Measurements from ENCODE around the gene OVOL2. TPM values are rescaled to one million over a fixed set of nuclear protein-coding genes. Genes with fewer than 3 reads are reported as not detected.

The OVOL2 gene
- polyA plus RNA-seq, 4 donors: 7.3 to 23.3 (median 10.5) TPM

DNA sequence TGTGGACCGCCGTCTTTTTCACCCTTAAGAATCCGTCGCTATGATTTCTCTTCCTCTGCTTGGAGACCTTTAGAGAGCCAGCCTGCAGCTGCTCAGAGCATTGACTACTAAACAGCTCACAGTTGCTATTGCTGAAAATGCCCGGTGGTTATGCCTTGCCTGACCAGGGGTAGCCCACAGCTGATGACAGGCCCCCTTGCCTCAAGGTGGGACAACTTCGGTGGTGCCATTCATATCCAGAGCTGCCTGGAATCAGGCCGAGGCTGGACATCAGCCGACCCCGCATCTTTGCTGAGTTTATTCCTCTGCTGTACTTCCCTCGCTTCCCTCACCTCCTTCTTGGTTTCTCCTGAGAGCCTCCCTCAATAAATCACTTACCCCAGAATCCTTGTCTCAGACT lies 39.6 kb downstream of the OVOL2 start:
- 87 to 95% (median 90%) methylated on average over 10 of the region's 10 CpGs for WGBS, 3 donors
- Histone ChIP-seq H3K9me3 (ENCODE audit: control insufficient read depth in 2 of 2, insufficient read depth in 1 of 2, low read depth in 1 of 2, low read length in 1 of 2) (no peaks in the 10 kb centered on the region), H3K27ac (ENCODE audit: low read depth in 1 of 3, low read length in 2 of 3) (no peak overlapping the region), H3K4me3 (ENCODE audit: low read depth in 1 of 3, low read length in 3 of 3) (no peak overlapping the region), H3K36me3 (ENCODE audit: control insufficient read depth in 3 of 3, insufficient read depth in 2 of 3, low read depth in 1 of 3, low read length in 3 of 3) (peaks cover 0 to 23% (median 6%) of the 10 kb centered on the region in 3 donors), H3K4me1 (ENCODE audit: control insufficient read depth in 3 of 3, insufficient read depth in 2 of 3, low read depth in 1 of 3, low read length in 2 of 3) (no peaks in the 10 kb centered on the region), H3K27me3 (ENCODE audit: control insufficient read depth in 3 of 3, insufficient read depth in 3 of 3, low read length in 3 of 3) (peaks cover 0 to 2% (median 0%) of the 10 kb centered on the region in 3 donors)
- DNase-seq (no peak), FAIRE-seq (no peak)

DNA sequence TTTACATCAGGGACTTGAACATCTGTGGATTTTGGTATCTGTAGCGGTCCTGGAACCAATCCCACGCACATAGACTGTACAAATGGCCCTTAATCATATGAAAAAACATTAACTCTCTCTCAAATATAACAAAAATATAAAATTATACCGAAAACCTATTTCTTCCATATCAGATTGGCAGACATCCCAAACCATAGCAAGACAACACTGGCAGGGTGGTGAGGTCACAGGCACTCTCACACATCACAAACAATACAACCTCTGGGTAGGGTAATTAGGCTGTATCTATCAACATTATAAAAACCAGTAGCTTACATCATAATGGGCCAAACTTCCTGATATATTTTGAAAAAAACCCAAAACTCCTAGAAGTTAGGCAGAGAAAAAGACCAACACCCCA lies 40.9 kb downstream of the OVOL2 start:
- Histone ChIP-seq H3K9me3 (ENCODE audit: control insufficient read depth in 2 of 2, insufficient read depth in 1 of 2, low read depth in 1 of 2, low read length in 1 of 2) (no peaks in the 10 kb centered on the region), H3K27me3 (ENCODE audit: control insufficient read depth in 3 of 3, insufficient read depth in 3 of 3, low read length in 3 of 3) (peaks cover 0 to 2% (median 0%) of the 10 kb centered on the region in 3 donors), H3K4me1 (ENCODE audit: control insufficient read depth in 3 of 3, insufficient read depth in 2 of 3, low read depth in 1 of 3, low read length in 2 of 3) (no peaks in the 10 kb centered on the region), H3K27ac (ENCODE audit: low read depth in 1 of 3, low read length in 2 of 3) (no peak overlapping the region), H3K4me3 (ENCODE audit: low read depth in 1 of 3, low read length in 3 of 3) (no peak overlapping the region), H3K36me3 (ENCODE audit: control insufficient read depth in 3 of 3, insufficient read depth in 2 of 3, low read depth in 1 of 3, low read length in 3 of 3) (peaks cover 0 to 20% (median 6%) of the 10 kb centered on the region in 3 donors)
- no peak for DNase-seq
- 74 to 81% (median 76%) methylated on average over 3 of the region's 3 CpGs for WGBS, 3 donors
- FAIRE-seq: no peak

- Histone ChIP-seq H3K9me3 (ENCODE audit: control insufficient read depth in 2 of 2, insufficient read depth in 1 of 2, low read depth in 1 of 2, low read length in 1 of 2) (no peaks in the 10 kb centered on the region), H3K4me1 (ENCODE audit: control insufficient read depth in 3 of 3, insufficient read depth in 2 of 3, low read depth in 1 of 3, low read length in 2 of 3) (no peaks in the 10 kb centered on the region), H3K27me3 (ENCODE audit: control insufficient read depth in 3 of 3, insufficient read depth in 3 of 3, low read length in 3 of 3) (peaks cover 0 to 2% (median 0%) of the 10 kb centered on the region in 3 donors), H3K36me3 (ENCODE audit: control insufficient read depth in 3 of 3, insufficient read depth in 2 of 3, low read depth in 1 of 3, low read length in 3 of 3) (peaks cover 0 to 2% (median 0%) of the 10 kb centered on the region in 3 donors), H3K4me3 (ENCODE audit: low read depth in 1 of 3, low read length in 3 of 3) (no peak overlapping the region), H3K27ac (ENCODE audit: low read depth in 1 of 3, low read length in 2 of 3) (no peak overlapping the region)
- DNase-seq (no peak), FAIRE-seq (no peak)
- 91 to 94% (median 91%) methylated on average over 6 of the region's 6 CpGs for WGBS, 3 donors
Measured at GRCh38 chr20:18014411-18014810, 43.3 kb downstream of the OVOL2 start.

DNA sequence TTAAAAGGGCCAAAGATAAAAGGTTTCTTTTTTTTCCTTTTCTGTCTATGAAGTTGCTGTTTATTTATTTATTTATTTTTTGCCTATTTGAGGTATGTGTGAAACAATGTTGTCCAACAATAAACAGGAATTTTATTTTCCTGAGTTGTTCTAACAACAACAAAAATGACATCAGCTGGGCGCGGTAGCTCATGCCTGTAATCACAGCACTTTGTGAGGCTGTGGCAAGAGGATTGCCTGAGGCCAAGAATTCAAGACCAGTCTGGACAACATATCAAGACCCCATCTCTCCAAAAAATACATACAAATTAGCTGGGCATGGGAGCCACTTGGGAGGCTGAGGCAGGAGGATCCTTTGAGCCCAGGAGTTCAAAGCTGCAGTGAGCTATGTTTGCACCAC lies 44.8 kb downstream of the OVOL2 start:
- DNase-seq (no peak), FAIRE-seq (no peak)
- Histone ChIP-seq H3K27ac (ENCODE audit: low read depth in 1 of 3, low read length in 2 of 3) (no peak overlapping the region), H3K4me3 (ENCODE audit: low read depth in 1 of 3, low read length in 3 of 3) (no peak overlapping the region), H3K4me1 (ENCODE audit: control insufficient read depth in 3 of 3, insufficient read depth in 2 of 3, low read depth in 1 of 3, low read length in 2 of 3) (peaks cover 0 to 9% (median 0%) of the 10 kb centered on the region in 3 donors), H3K36me3 (ENCODE audit: control insufficient read depth in 3 of 3, insufficient read depth in 2 of 3, low read depth in 1 of 3, low read length in 3 of 3) (peaks cover 0 to 4% (median 0%) of the 10 kb centered on the region in 3 donors), H3K9me3 (ENCODE audit: control insufficient read depth in 2 of 2, insufficient read depth in 1 of 2, low read depth in 1 of 2, low read length in 1 of 2) (no peaks in the 10 kb centered on the region), H3K27me3 (ENCODE audit: control insufficient read depth in 3 of 3, insufficient read depth in 3 of 3, low read length in 3 of 3) (no peaks in the 10 kb centered on the region)
- 87 to 100% (median 99%) methylated on average over 2 of the region's 2 CpGs for WGBS, 3 donors

DNA sequence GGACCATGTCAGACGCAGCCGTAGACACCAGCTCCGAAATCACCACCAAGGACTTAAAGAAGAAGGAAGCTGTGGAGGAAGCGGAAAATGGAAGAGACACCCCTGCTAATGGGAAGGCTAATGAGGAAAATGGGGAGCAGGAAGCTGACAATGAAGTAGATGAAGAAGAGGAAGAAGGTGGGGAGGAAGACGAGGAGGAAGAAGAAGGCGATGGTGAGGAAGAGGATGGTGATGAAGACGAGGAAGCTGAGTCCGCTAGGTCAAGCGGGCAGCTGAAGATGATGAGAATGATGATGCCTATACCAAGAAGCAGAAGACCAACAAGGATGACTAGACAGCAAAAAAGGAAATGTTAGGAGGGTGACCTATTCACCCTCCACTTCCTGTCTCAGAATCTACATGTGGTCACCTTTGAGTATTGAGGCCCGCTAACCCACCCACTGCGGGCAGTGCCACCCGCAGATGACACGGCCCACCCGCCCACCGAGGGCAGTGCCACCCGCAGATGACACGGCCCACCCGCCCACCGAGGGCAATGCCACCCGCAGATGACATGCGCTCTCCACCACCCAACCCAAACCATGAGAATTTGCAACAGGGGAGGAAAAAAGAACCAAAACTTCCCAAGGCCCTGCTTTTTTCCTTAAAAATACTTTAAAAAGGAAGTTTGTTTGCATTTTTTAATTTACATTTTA lies 45.6 kb downstream of the OVOL2 start:
- H3K4me1 ChIP-seq (ENCODE audit: control insufficient read depth in 3 of 3, insufficient read depth in 2 of 3, low read depth in 1 of 3, low read length in 2 of 3): peaks cover 0 to 14% (median 0%) of the 10 kb centered on the region in 3 donors
- DNase-seq: no peak
- no peak overlapping the region for H3K27ac ChIP-seq (ENCODE audit: low read depth in 1 of 3, low read length in 2 of 3)
- H3K9me3 ChIP-seq (ENCODE audit: control insufficient read depth in 2 of 2, insufficient read depth in 1 of 2, low read depth in 1 of 2, low read length in 1 of 2): no peaks in the 10 kb centered on the region
- peaks cover 0 to 6% (median 0%) of the 10 kb centered on the region in 3 donors for H3K36me3 ChIP-seq (ENCODE audit: control insufficient read depth in 3 of 3, insufficient read depth in 2 of 3, low read depth in 1 of 3, low read length in 3 of 3)
- H3K27me3 ChIP-seq (ENCODE audit: control insufficient read depth in 3 of 3, insufficient read depth in 3 of 3, low read length in 3 of 3): no peaks in the 10 kb centered on the region
- WGBS, 3 donors: 90 to 94% (median 92%) methylated on average over 21 of the region's 21 CpGs
- no peak overlapping the region for H3K4me3 ChIP-seq (ENCODE audit: low read depth in 1 of 3, low read length in 3 of 3)
- FAIRE-seq: no peak

GRCh38 chr20:18011482-18011881 lies 46.2 kb downstream of the OVOL2 start:
- WGBS, 3 donors: 91 to 95% (median 92%) methylated on average over 14 of the region's 14 CpGs
- H3K4me3 ChIP-seq (ENCODE audit: low read depth in 1 of 3, low read length in 3 of 3): no peak overlapping the region
- peaks cover 0 to 6% (median 0%) of the 10 kb centered on the region in 3 donors for H3K36me3 ChIP-seq (ENCODE audit: control insufficient read depth in 3 of 3, insufficient read depth in 2 of 3, low read depth in 1 of 3, low read length in 3 of 3)
- H3K27me3 ChIP-seq (ENCODE audit: control insufficient read depth in 3 of 3, insufficient read depth in 3 of 3, low read length in 3 of 3): no peaks in the 10 kb centered on the region
- DNase-seq (no peak), FAIRE-seq (no peak)
- peaks cover 0 to 14% (median 0%) of the 10 kb centered on the region in 3 donors for H3K4me1 ChIP-seq (ENCODE audit: control insufficient read depth in 3 of 3, insufficient read depth in 2 of 3, low read depth in 1 of 3, low read length in 2 of 3)
- H3K9me3 ChIP-seq (ENCODE audit: control insufficient read depth in 2 of 2, insufficient read depth in 1 of 2, low read depth in 1 of 2, low read length in 1 of 2): no peaks in the 10 kb centered on the region
- H3K27ac ChIP-seq (ENCODE audit: low read depth in 1 of 3, low read length in 2 of 3): no peak overlapping the region

DNA sequence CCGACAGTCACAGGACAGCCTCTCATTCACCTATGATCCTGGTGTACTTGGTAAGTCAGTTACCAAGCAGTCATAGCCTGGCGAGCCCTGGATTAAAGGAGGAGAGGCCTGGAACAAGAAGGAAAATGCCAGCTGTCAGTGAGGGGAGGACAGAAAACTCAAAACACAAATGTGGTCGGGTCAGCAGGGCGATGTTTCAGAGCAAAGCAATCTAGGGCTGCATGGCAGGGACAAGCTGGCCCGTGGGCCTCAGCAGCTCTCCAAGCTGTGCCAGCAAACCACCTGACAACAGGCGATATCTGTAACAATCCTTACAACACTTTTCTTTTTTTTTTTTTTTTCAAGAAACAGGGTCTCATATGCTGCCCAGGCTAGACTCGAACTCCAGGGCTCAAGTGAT lies 48.6 kb downstream of the OVOL2 start:
- peak overlapping the region in 1 of 3 donors; percentile 56 for H3K27ac ChIP-seq (ENCODE audit: low read depth in 1 of 3, low read length in 2 of 3)
- no peaks in the 10 kb centered on the region for H3K27me3 ChIP-seq (ENCODE audit: control insufficient read depth in 3 of 3, insufficient read depth in 3 of 3, low read length in 3 of 3)
- DNase-seq (no peak), FAIRE-seq (no peak)
- no peaks in the 10 kb centered on the region for H3K9me3 ChIP-seq (ENCODE audit: control insufficient read depth in 2 of 2, insufficient read depth in 1 of 2, low read depth in 1 of 2, low read length in 1 of 2)
- H3K4me1 ChIP-seq (ENCODE audit: control insufficient read depth in 3 of 3, insufficient read depth in 2 of 3, low read depth in 1 of 3, low read length in 2 of 3): peaks cover 0 to 25% (median 0%) of the 10 kb centered on the region in 3 donors
- peaks cover 0 to 6% (median 0%) of the 10 kb centered on the region in 3 donors for H3K36me3 ChIP-seq (ENCODE audit: control insufficient read depth in 3 of 3, insufficient read depth in 2 of 3, low read depth in 1 of 3, low read length in 3 of 3)
- 90 to 95% (median 91%) methylated on average over 7 of the region's 7 CpGs for WGBS, 3 donors
- no peak overlapping the region for H3K4me3 ChIP-seq (ENCODE audit: low read depth in 1 of 3, low read length in 3 of 3)

- H3K27ac ChIP-seq (ENCODE audit: low read depth in 1 of 3, low read length in 2 of 3): no peak overlapping the region
- H3K36me3 ChIP-seq (ENCODE audit: control insufficient read depth in 3 of 3, insufficient read depth in 2 of 3, low read depth in 1 of 3, low read length in 3 of 3): peaks cover 0 to 4% (median 0%) of the 10 kb centered on the region in 3 donors
- no peaks in the 10 kb centered on the region for H3K27me3 ChIP-seq (ENCODE audit: control insufficient read depth in 3 of 3, insufficient read depth in 3 of 3, low read length in 3 of 3)
- H3K4me3 ChIP-seq (ENCODE audit: low read depth in 1 of 3, low read length in 3 of 3): no peak overlapping the region
- H3K9me3 ChIP-seq (ENCODE audit: control insufficient read depth in 2 of 2, insufficient read depth in 1 of 2, low read depth in 1 of 2, low read length in 1 of 2): no peaks in the 10 kb centered on the region
- no peak for FAIRE-seq
- no peak for DNase-seq
- H3K4me1 ChIP-seq (ENCODE audit: control insufficient read depth in 3 of 3, insufficient read depth in 2 of 3, low read depth in 1 of 3, low read length in 2 of 3): peaks cover 0 to 30% (median 0%) of the 10 kb centered on the region in 3 donors
- 69 to 84% (median 80%) methylated on average over 17 to 19 of the region's 19 CpGs for WGBS, 3 donors
Measured at GRCh38 chr20:18007534-18008292, 50.0 kb downstream of the OVOL2 start.

All from small intestine (tissue), 7 donors.